Subcutaneous adipose tissue (tissue), 4 donors: ENCODE results near the gene MADCAM1. TPM values are rescaled to one million over a fixed set of nuclear protein-coding genes. Genes with fewer than 3 reads are reported as not detected.

Experiments
- total RNA-seq, 4 donors: library from RNA; depleted of rRNA; stranded (reverse); fragments of >200 nt; gene quantifications; one replicate each; pipeline ENCODE4 v1.1.0, GENCODE V29; 2016
- TF ChIP-seq, protein P1 (sequence below): fragments of 450-650 bp; IDR thresholded peaks from one replicate; pipeline ENCODE4 v1.5.1; 2016; ENCODE audit warnings: low read depth, mild to moderate bottlenecking, control low read depth, antibody characterized with exemption, moderate library complexity

The MADCAM1 gene
- total RNA-seq, 4 donors from 2014 or later, result 0.38 to 0.68 TPM; not detected in 2

DNA sequence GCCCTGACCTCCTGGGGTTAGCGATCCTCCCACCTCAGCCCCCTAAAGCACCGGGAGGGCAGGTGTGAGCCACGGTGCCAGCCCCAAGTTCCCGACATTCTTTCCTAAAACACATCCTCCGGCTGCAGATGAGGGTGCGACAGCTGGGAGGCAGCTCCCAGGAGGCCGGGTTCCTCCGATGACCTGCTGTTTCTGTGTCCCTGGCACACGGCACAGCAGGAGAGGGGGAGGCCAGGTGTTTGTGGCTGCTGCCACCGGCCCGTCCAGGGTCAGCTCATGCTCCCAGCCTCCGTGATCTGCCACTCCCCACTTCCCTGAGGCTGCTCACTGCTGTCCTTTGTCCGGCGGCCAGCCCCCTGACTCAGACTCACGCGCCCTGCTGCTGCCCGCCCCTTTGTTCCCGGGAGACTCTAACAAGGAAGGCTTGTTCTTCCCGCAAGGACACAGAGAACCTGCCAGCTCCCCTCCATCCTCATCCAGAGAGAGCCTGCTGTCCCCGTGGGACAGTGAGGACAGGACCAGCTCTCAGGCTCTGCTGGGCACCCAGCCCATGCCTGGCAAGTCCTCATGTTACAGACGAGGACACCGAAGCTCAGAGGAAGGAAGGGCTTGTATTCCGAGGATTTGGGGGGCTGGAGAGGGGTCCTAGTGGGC lies 10.6 kb upstream of the MADCAM1 start:
- TF ChIP-seq, protein P1, sequence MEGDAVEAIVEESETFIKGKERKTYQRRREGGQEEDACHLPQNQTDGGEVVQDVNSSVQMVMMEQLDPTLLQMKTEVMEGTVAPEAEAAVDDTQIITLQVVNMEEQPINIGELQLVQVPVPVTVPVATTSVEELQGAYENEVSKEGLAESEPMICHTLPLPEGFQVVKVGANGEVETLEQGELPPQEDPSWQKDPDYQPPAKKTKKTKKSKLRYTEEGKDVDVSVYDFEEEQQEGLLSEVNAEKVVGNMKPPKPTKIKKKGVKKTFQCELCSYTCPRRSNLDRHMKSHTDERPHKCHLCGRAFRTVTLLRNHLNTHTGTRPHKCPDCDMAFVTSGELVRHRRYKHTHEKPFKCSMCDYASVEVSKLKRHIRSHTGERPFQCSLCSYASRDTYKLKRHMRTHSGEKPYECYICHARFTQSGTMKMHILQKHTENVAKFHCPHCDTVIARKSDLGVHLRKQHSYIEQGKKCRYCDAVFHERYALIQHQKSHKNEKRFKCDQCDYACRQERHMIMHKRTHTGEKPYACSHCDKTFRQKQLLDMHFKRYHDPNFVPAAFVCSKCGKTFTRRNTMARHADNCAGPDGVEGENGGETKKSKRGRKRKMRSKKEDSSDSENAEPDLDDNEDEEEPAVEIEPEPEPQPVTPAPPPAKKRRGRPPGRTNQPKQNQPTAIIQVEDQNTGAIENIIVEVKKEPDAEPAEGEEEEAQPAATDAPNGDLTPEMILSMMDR, result no peak

DNA sequence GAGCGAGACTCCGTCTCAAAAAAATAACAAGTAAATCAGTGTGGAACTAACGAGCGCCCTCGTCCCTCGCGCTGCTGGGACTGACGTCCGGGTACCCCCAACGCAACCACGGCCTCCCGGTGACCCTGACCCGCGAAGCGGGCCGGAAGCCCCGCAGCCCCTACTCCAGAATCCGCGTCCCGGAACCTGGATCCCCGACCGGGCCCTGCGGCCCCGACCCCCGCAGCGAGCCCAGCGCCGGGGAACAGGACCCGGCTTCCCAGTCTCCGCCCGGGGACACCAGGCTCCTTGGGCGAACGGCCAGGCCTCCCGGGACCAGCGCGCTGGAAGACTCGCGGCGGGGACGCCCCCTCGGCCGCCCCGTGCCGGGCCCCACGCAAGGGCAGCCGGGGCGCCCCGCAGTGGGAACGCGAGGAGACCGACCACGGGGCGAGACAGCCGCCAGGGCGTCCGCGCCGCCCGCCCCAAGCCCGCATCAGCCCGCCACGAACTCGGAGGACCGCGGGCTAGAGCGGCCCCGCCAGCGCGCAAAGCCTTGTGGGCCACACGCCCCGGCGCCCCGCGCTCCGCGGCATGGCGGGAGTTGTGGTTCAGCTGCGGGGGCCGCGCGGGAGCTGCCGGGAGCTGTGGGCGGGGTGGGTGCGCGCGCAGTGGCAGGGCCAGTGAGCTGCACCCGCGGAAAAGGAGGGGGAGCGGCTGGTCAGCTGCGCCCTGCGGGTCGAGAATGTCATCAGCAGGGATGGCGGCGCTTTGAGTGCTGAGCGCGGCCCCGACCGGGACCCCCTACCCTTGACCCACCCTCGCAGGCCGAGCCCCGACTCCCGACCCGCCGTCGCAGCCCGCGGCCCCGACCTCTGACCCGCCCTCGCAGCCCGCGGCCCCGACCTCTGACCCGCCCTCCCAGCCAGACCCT lies 7.5 kb upstream of the MADCAM1 start:
- TF ChIP-seq, protein P1, result no peak

DNA sequence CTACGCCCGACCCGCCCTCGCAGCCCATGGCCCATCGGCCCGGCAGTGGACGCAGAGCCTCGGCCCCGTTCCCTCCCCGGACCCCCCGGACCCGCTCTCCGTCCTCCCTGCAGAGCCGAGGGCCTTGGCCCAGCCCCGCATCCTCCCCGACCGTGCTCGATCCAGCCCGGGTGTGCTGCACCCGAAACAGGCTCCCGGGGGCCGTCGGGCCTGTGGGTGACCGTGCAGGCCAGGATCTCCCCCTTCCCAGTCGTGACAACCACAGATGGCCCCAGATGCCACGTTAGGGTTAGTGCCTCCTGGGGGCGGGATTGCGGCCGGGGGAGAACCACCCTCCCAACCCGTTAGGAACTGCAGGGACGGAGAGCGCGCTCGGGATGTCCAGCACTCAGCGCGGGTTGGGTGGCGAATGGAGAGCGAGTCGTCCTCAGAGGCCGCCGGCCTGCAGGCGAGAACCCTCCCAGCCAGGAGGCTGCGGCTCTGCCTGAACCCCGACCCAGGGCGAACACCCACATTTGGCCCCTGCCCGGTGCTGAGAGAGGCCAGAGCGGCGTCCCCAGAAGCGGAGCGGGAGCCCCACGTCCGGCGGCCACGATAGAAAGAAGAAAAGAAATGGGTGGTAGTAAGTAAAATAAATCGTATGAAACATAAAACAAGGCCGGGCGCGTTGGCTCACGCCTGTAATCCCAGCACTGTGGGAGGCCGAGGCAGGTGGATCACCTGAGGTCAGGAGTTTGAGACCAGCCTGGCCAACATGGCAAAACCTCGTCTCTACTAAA lies 6.7 kb upstream of the MADCAM1 start:
- TF ChIP-seq, protein P1, result no peak

DNA sequence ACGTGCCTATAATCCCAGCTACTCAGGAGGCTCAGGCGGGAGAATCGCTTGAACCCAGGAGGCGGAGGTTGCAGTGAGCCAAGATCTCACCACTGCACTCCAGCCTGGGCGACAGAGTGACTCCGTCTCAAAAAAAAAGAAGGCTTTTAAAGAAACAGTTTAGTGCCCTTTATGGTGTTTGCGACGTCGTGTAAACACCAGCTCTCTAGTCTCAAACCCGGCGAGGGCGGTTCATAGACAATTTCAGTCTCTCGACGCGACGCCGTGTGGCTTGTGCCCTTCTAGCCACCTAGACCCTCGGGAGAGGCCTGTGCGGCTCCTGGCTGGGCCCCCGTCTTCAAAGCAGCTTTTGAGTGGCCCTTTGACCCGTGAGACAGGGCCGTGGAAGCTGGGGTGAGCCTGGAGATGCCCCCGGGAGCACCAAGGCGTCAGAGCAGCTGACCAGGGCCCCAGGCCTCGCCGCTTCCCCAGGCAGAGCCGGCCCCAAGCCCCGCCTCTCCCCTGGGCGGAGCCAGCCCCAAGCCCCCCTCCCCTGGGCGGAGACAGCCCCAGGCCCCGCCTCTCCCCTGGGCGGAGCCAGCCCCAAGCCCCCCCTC lies 5.0 kb upstream of the MADCAM1 start:
- TF ChIP-seq, protein P1, result no peak

DNA sequence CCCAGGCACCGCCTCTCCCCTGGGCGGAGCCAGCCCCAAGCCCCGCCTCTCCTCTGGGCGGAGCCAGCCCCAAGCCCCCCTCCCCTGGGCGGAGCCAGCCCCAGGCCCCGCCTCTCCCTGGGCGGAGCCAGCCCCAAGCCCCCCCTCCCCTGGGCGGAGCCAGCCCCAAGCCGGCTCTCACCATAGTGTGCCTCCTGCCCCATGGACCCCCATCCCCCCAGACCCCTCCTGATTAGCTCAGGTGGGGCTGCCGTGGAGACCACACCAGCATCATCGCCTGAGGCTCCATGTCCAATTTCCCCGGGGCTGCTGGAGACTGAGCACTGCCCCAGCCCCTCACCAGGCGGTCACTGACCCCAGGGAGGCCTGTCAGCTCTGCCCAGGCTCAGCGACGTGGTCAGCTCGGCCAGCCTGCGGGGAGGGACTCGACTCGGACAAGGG lies 4.2 kb upstream of the MADCAM1 start:
- TF ChIP-seq, protein P1, result no peak

DNA sequence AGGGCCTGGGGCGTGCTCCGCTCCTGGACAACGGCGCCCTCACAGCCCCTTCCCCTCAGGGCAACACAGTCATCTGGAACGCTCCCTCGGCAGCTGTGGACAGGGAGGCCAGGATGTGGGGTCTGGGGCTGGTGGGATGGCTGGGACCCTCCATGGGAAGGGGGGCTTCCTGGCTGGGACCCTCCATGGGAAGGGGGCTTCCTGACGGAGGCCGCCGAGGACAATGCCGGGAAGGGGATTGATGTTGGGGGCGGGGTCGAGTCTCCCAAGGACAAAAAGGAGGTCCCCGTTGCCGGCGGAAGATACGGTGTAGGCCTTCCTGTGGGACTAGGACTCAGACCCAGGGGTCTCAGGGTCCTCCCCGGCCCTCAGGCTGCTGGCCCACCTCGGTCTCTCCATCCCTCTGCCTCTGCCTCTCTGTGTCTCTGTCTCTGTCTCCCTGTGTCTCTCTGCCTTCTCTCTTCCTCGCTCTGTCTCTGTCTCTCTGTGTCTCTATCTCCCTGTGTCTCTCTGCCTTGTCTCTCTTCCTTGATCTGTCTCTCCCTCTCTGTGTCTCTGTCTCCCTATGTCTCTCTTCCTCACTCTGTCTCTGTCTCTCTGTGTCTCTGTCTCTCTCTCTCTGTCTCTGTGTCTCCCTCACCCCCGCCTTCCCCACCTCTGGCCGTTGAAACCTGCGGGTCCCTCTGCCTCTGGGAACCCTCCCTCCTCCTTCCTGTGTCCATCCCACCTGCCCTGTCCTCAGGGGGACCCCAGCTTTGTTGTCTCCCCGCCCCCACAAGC lies 2.7 kb upstream of the MADCAM1 start:
- TF ChIP-seq, protein P1, result no peak
